ENCODE data around the gene SLC39A12. TPM values are rescaled to one million over a fixed set of nuclear protein-coding genes. Genes with fewer than 3 reads are reported as not detected.

SLC39A12 gene
- total RNA-seq, 4 donors from 2014 or later, result 0.11 TPM; not detected in 3

- intact Hi-C loops (cut with DNase I), result no loop called here
- Histone ChIP-seq H3K27me3 (no peaks in the 10 kb centered on the region), H3K36me3 (no peaks in the 10 kb centered on the region), H3K4me1 (no peaks in the 10 kb centered on the region), H3K4me3 (replicated peaks in 1 of 3) (no peak overlapping the region), H3K9me3 (no peaks in the 10 kb centered on the region), H3K27ac (no peak overlapping the region)
- TF ChIP-seq CTCF (IDR thresholded peaks at IDR 0.05) (no peak), POLR2A (IDR thresholded peaks at IDR 0.05) (no peak)
- no peak for DNase-seq
- 83% methylated on average over 4 of the region's 4 CpGs for WGBS, 2 donors
Observed at GRCh38 chr10:17961551-17962422, 10.1 kb downstream of the SLC39A12 start.

GRCh38 chr10:17963431-17963830, 11.7 kb downstream of the SLC39A12 start:
- no peaks in the 10 kb centered on the region for H3K4me1 ChIP-seq
- TF ChIP-seq POLR2A (IDR thresholded peaks at IDR 0.05) (no peak), CTCF (IDR thresholded peaks at IDR 0.05) (no peak)
- WGBS, 2 donors, result 93 to 96% methylated on average over 3 of the region's 3 CpGs

GRCh38 chr10:17965649-17966235, 14.0 kb downstream of the SLC39A12 start:
- no peak for DNase-seq
- Histone ChIP-seq H3K36me3 (no peaks in the 10 kb centered on the region), H3K27ac (no peak overlapping the region), H3K4me3 (replicated peaks in 1 of 3) (no peak overlapping the region), H3K4me1 (no peaks in the 10 kb centered on the region), H3K27me3 (no peaks in the 10 kb centered on the region), H3K9me3 (no peaks in the 10 kb centered on the region)
- intact Hi-C loops (cut with DNase I), result no loop called here
- 88 to 92% methylated on average over 8 of the region's 8 CpGs for WGBS, 2 donors
- TF ChIP-seq POLR2A (IDR thresholded peaks at IDR 0.05) (no peak), CTCF (IDR thresholded peaks at IDR 0.05) (no peak)

More at GRCh38 chr10:17963431-17963830, 11.7 kb downstream of the SLC39A12 start:
- DNase-seq, result no peak
- H3K4me3 ChIP-seq (replicated peaks in 1 of 3), result no peak overlapping the region
- H3K9me3 ChIP-seq, result no peaks in the 10 kb centered on the region
- no peaks in the 10 kb centered on the region for H3K36me3 ChIP-seq
- intact Hi-C loops (cut with DNase I), result no loop called here
- no peaks in the 10 kb centered on the region for H3K27me3 ChIP-seq
- no peak overlapping the region for H3K27ac ChIP-seq

GRCh38 chr10:17974505-17974904, 22.8 kb downstream of the SLC39A12 start:
- no peaks in the 10 kb centered on the region for H3K36me3 ChIP-seq
- H3K4me1 ChIP-seq, result no peaks in the 10 kb centered on the region
- no peaks in the 10 kb centered on the region for H3K27me3 ChIP-seq
- no peak for DNase-seq
- intact Hi-C loops (cut with DNase I), result no loop called here
- WGBS, 2 donors, result 82 to 98% methylated on average over 2 to 3 of the region's 3 CpGs
- no peak overlapping the region for H3K27ac ChIP-seq
- H3K4me3 ChIP-seq (replicated peaks in 1 of 3), result no peak overlapping the region
- H3K9me3 ChIP-seq, result no peaks in the 10 kb centered on the region
- no peak for TF ChIP-seq POLR2A (IDR thresholded peaks at IDR 0.05)
- no peak for TF ChIP-seq CTCF (IDR thresholded peaks at IDR 0.05)

All from thyroid gland (tissue), 4 donors.